Fibroblast of skin of abdomen (primary cell): ENCODE measurements around the gene MAP3K12.
"Not testable (repeated sequence)": the region's sequence is repeated elsewhere in the genome, so short reads cannot be mapped to it uniquely, and the experiment has no call there.

ENCODE experiments used
- DNase-seq: peaks from one replicate; pipeline ENCODE4 v3.0.0-alpha.2; 2013

MAP3K12 gene

GRCh38 chr12:53466640-53467039 is 32.6 kb downstream of the MAP3K12 start:
- no peak for DNase-seq

GRCh38 chr12:53465679-53466078 is 33.6 kb downstream of the MAP3K12 start:
- no peak for DNase-seq

- DNase-seq: no peak
These were observed 34.4 kb downstream of the MAP3K12 start for GRCh38 chr12:53464685-53465418.

GRCh38 chr12:53463802-53464560 is 35.3 kb downstream of the MAP3K12 start:
- DNase-seq: no peak

GRCh38 chr12:53462935-53463334 is 36.3 kb downstream of the MAP3K12 start:
- DNase-seq: no peak

- DNase-seq: no peak
These were observed 37.7 kb downstream of the MAP3K12 start for GRCh38 chr12:53461591-53461990.

GRCh38 chr12:53461059-53461458 is 38.2 kb downstream of the MAP3K12 start:
- no peak for DNase-seq

- DNase-seq: no peak
These were observed 40.2 kb downstream of the MAP3K12 start for GRCh38 chr12:53459097-53459496.

- no peak for DNase-seq
These were observed 42.4 kb downstream of the MAP3K12 start for GRCh38 chr12:53456654-53457366.

GRCh38 chr12:53454707-53455106 is 44.6 kb downstream of the MAP3K12 start:
- DNase-seq: no peak

GRCh38 chr12:53453953-53454640 is 45.2 kb downstream of the MAP3K12 start:
- no peak for DNase-seq

GRCh38 chr12:53452159-53453077 is 46.8 kb downstream of the MAP3K12 start:
- DNase-seq: peak; percentile 87

GRCh38 chr12:53451661-53452158 is 47.5 kb downstream of the MAP3K12 start, which contains the start of gene PCBP2:
Gene PCBP2, plus strand, starts transcription at chr12:53452102. Its CDS starts 2,699 bp downstream, at chr12:53454801.
- DNase-seq: peak; percentile 100

- DNase-seq: no peak
These were observed 48.3 kb downstream of the MAP3K12 start for GRCh38 chr12:53450936-53451335.

- DNase-seq: not testable (repeated sequence)
These were observed 54.5 kb downstream of the MAP3K12 start for GRCh38 chr12:53444593-53445325.

- DNase-seq: no peak
These were observed 55.3 kb downstream of the MAP3K12 start for GRCh38 chr12:53443955-53444354.

- peak; percentile 100 for DNase-seq
These were observed 58.0 kb downstream of the MAP3K12 start, which contains the start of gene PRR13 for GRCh38 chr12:53441040-53441833. Gene PRR13, plus strand, starts transcription at chr12:53441734. Its CDS starts 981 bp downstream, at chr12:53442715.

- DNase-seq: not testable (repeated sequence)
These were observed 59.7 kb downstream of the MAP3K12 start for GRCh38 chr12:53439582-53439981.

GRCh38 chr12:53435326-53435725 is 63.9 kb downstream of the MAP3K12 start:
- not testable (repeated sequence) for DNase-seq
